AG04449 (cell line): ENCODE measurements around the gene ERN1.

Source experiments
- CTCF ChIA-PET: fragments of 350-600 bp; formaldehyde crosslinking; extraction: SDS; loops from one replicate; lab custom pipeline; 2021; ENCODE audit warnings: antibody characterized with exemption; lab: Yijun Ruan, JAX
- POLR2A ChIA-PET: fragments of 400-600, 350-600 bp; formaldehyde crosslinking; extraction: SDS; loops from one replicate; lab custom pipeline; 2020; ENCODE audit warnings: antibody characterized with exemption, inconsistent platforms; lab: Yijun Ruan, JAX
- DNase-seq: peaks from one replicate; pipeline ENCODE4 v3.0.0-alpha.2; 2010; ENCODE audit warnings: low read depth, low spot score
- H3K4me3 ChIP-seq: 2 replicates; pipeline ENCODE4 v1.5.1; 2011; ENCODE audit warnings: low read depth, mild to moderate bottlenecking, control low read depth, low read length
- TF ChIP-seq, protein P1 (sequence below): IDR thresholded peaks from one replicate; pipeline ENCODE4 v1.5.1; 2011; ENCODE audit warnings: mild to moderate bottlenecking, moderate library complexity, low read length, control low read depth, inconsistent platforms; ENCODE audit not compliant: insufficient read depth; ENCODE audit errors: missing control alignments

Gene ERN1

DNA sequence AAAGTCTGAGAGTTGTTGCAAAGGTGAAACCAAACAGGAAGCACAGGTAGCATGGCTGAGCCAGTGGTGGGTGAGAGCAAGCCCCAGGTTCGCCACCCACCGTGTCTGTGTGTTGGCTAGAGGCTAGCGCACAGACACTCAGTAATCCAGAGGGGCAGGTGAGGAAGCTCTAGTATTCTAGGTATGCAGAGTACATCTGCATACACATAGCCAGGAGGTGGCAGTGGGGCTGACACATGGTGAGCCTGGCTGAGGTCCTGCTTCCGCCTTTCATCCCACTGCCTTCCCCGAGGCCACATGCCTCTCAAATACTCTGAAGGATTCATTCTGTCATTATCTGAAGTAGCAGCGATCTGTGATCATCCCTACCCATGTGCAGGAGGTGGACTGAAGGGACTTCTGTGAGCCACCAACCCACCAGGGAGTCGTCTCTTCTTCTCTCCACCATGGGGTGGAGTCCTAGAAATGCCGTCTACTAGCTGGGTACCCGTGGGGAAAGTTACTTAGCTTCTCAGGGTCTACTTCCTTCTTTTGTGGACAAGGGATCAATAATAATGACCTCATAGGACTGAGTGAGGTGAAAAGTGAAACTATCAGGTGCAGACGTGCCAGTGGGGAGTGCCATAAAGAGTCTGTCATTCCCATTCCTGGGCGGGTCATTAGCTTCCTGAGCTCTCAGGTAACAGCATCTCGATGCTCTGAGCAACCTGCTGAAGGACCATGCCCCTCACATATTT, 73.5 kb downstream of the ERN1 start:
- CTCF ChIA-PET = interaction anchor here (1.0 to 18.8 kb wide), 7 partner anchors 11 to 137 kb away, joined by 3 to 224 read pairs (median 5); partner anchors contain the start of gene ERN1
- POLR2A ChIA-PET = interaction anchor here (0.9 kb wide), 1 partner anchor 31 kb away, joined by 4 read pairs; no protein-coding TSS in a partner anchor
- H3K4me3 ChIP-seq = no peak overlapping the region
- DNase-seq = no peak
- TF ChIP-seq, protein P1, sequence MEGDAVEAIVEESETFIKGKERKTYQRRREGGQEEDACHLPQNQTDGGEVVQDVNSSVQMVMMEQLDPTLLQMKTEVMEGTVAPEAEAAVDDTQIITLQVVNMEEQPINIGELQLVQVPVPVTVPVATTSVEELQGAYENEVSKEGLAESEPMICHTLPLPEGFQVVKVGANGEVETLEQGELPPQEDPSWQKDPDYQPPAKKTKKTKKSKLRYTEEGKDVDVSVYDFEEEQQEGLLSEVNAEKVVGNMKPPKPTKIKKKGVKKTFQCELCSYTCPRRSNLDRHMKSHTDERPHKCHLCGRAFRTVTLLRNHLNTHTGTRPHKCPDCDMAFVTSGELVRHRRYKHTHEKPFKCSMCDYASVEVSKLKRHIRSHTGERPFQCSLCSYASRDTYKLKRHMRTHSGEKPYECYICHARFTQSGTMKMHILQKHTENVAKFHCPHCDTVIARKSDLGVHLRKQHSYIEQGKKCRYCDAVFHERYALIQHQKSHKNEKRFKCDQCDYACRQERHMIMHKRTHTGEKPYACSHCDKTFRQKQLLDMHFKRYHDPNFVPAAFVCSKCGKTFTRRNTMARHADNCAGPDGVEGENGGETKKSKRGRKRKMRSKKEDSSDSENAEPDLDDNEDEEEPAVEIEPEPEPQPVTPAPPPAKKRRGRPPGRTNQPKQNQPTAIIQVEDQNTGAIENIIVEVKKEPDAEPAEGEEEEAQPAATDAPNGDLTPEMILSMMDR = no peak

DNA sequence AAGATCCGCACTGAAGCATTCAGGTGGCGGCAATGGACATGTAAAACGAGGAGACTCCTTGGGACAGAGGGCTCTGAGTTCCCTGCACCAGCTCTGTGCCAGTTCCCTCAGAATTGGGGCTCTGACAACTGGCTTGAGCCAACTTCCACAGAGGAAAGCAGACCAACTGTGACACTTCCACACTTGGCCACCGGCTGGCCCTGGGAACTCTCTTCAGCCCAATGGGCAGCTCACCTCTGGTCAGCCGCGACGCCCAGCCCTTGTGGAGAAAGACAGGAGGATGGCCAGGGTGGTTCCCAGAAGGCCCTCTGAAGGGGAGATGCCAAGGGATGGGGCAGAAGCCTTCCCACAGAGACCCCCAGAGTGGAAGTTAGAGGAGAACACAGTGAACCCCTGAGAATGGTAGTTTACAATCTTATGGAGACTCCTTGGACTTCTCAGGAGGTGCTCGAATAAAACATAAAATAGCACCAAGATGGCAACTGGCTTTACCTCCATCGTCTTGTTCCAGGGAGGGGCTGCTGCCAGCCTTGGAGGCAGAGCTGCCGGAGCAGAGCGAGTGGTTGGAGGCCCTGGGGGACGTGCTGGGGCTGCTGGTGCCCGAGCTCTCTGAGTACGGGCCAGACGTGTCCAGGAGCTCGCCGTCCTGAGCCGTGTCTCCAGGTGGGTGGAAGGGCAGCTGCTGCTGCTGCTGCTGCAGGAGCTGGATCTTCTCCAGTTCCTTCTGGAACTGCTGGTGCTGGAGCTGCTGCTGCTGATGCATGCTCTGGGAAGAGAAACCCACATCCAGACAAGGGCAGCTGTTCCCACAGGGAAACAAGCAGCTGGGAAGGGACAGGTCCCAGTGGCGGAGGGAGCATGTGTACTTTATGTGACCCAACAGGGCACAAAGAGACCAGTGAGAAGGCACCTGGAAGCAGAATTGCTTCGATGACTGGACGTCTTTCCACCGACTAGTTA, 74.5 kb downstream of the ERN1 start:
- TF ChIP-seq, protein P1 = no peak
- ChIA-PET CTCF (interaction anchor here (1.2 to 18.8 kb wide), 7 partner anchors 9 to 136 kb away, joined by 3 to 224 read pairs (median 5); partner anchors contain the start of gene ERN1), POLR2A (no interaction called here)
- no peak overlapping the region for H3K4me3 ChIP-seq
- no peak for DNase-seq

DNA sequence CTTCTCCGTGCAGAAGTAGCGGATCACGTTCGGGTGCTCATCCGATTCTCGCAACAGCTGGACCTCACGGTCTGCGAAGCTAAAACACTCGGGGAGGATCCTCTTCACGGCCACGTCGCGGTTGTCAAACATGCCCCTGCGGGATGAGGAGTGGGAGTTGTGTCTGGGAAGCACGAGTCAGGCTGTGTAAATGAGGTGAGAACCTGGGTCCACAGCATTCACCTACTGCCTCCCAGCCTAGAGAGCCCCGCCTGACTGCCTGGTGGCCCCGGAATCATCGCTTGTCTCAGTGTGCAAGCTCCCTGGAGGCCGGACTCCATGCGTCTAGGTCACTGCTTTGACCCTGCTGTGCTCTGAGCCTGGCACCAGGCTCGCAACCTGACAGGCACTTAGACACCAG, 75.6 kb downstream of the ERN1 start:
- TF ChIP-seq, protein P1 = no peak
- DNase-seq = no peak
- H3K4me3 ChIP-seq = no peak overlapping the region
- POLR2A ChIA-PET = no interaction called here
- CTCF ChIA-PET = interaction anchor here (1.2 to 18.8 kb wide), 4 partner anchors 10 to 135 kb away, joined by 4 to 224 read pairs (median 14); no protein-coding TSS in a partner anchor

DNA sequence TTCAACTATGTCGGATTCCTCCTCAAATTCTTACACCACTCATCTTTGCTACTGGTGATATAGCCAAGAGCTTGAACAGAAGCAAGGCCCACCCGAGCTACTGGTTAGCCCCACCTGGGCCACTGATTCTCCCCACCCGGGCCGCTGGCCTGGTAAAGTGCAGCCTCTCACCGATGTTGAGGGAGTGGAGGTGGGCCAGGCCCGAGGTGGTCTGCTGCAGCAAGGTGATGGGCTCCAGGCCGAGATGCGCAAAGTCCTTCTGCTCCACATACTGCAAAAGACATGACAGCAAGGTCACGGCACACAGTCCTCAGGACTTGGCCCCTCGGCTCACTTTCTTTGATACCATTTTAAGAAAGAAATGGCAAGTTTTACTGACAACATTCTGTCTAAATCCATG, 76.8 kb downstream of the ERN1 start:
- H3K4me3 ChIP-seq = no peak overlapping the region
- ChIA-PET CTCF (interaction anchor here (1.0 to 18.8 kb wide), 4 partner anchors 8 to 79 kb away, joined by 3 to 224 read pairs (median 13); no protein-coding TSS in a partner anchor), POLR2A (no interaction called here)
- TF ChIP-seq, protein P1 = no peak
- no peak for DNase-seq

DNA sequence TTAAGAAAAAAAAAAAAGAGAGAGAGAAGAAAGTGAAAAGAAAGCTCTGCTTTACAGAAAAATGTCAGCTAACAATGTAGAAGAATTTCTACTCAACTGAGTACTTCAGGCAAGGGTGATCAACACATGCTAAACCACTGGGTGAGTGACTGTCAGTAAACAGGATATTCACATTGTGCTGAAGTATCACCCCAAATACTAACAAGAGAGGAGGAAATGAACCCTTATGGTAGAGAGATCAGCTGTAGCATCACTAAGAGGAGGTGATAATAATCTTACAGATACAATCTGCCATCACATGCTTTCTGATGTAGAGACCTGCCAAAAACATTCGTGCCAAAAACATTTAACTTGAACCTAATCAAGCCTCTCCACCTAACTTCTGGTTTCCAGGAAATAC, 78.8 kb downstream of the ERN1 start:
- TF ChIP-seq, protein P1 = no peak
- H3K4me3 ChIP-seq = no peak overlapping the region
- ChIA-PET POLR2A (interaction anchor here (0.7 kb wide), 1 partner anchor 727 kb away, joined by 4 read pairs; no protein-coding TSS in a partner anchor), CTCF (interaction anchor here (0.9 to 18.8 kb wide), 3 partner anchors 9 to 83 kb away, joined by 3 to 224 read pairs (median 29); no protein-coding TSS in a partner anchor)
- no peak for DNase-seq
